Inferior parietal cortex (tissue), 1 donor: ENCODE data around the gene TBC1D3K.
"Not testable (repeated sequence)": the region's sequence is repeated elsewhere in the genome, so short reads cannot be mapped to it uniquely, and the experiment has no call there.

ENCODE experiments used
- DNase-seq: peaks from one replicate; pipeline ENCODE4 v3.0.0-alpha.2; 2016; ENCODE audit errors: extremely low spot score

TBC1D3K gene

GRCh38 chr17:37924115-37924514 lies at the start of gene TBC1D3K:
TBC1D3K (plus strand) TSS chr17:37924415; CDS start chr17:37926000, 1,585 bp downstream.
- not testable (repeated sequence) for DNase-seq

- no peak for DNase-seq
Observed at GRCh38 chr17:37884516-37884915, 39.7 kb upstream of the TBC1D3K start.

- DNase-seq: no peak
Observed at GRCh38 chr17:37885136-37885535, 39.1 kb upstream of the TBC1D3K start.

- DNase-seq: no peak
Observed at GRCh38 chr17:37888881-37889280, 35.3 kb upstream of the TBC1D3K start.

GRCh38 chr17:37896961-37897360 lies 27.3 kb upstream of the TBC1D3K start:
- DNase-seq: not testable (repeated sequence)
